ENCODE measurements around the gene HGFAC. TPM values are rescaled to one million over a fixed set of nuclear protein-coding genes. Genes with fewer than 3 reads are reported as not detected.

Gene HGFAC
- total RNA-seq, 1 experiment from 2014 or later = 1.3 TPM

DNA sequence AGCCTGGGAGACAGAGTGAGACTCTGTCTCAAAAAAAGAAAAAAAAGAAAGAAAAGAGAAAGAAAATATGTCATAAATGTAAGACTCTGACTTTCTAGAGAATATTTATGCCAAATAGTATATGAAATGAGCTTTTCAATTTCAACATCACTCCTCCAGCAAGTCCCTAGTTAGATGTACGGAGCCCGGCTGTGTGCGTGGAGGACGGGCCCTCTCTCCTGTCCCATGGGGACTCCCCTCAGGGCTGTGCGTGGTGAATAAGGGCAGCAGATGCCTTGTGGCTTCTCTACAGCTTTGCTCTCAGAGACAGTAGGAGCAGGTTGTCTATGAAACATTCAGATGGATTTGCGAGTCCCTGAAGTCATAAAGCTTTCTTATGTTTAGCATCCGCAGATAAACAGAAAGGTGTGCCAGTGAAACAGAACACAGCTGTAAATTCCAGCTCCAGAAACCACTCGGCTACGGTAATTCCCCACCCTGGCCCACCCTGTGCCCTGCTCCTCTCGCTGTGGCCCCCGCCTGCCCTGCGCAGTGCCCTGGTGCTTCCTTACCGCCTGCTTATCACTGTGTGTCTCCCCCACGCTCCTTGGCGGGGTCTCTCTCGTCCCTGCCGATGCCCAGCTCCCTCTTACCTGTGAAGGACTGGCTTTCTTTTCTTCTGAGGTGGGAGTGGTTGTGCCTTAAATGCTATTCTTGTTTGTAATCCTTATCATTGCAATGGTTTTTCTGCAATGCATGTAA lies 13.9 kb upstream of the HGFAC start:
- no peaks in the 10 kb centered on the region for H4K20me1 ChIP-seq (ENCODE audit: insufficient read depth)
- ChIA-PET CTCF (no interaction called here), POLR2A (ENCODE audit: unreplicated experiment) (no interaction called here)
- H3K4me2 ChIP-seq = no peak overlapping the region
- H3K27ac ChIP-seq = no peak overlapping the region
- no peaks in the 10 kb centered on the region for H3F3A ChIP-seq (ENCODE audit: insufficient read depth, low read depth)
- H3K9me2 ChIP-seq (ENCODE audit: insufficient read depth) = no peaks in the 10 kb centered on the region
- H2AFZ ChIP-seq = no peak overlapping the region
- no peaks in the 10 kb centered on the region for H3K27me3 ChIP-seq (ENCODE audit: insufficient read depth, low read depth)
- H3K4me3 ChIP-seq = no peak overlapping the region
- no peak for DNase-seq
- H3K79me2 ChIP-seq (ENCODE audit: low read depth) = no peaks in the 10 kb centered on the region
- intact Hi-C loops (cut with micrococcal nuclease; ENCODE audit: unreplicated experiment) = no loop called here
- H3K4me1 ChIP-seq (replicated peaks; ENCODE audit: insufficient read depth) = no peaks in the 10 kb centered on the region
- H3K36me3 ChIP-seq (ENCODE audit: low read depth) = no peaks in the 10 kb centered on the region
- no peaks in the 10 kb centered on the region for H3K9me3 ChIP-seq (ENCODE audit: insufficient read depth, low read depth)
- TF ChIP-seq, protein P1, sequence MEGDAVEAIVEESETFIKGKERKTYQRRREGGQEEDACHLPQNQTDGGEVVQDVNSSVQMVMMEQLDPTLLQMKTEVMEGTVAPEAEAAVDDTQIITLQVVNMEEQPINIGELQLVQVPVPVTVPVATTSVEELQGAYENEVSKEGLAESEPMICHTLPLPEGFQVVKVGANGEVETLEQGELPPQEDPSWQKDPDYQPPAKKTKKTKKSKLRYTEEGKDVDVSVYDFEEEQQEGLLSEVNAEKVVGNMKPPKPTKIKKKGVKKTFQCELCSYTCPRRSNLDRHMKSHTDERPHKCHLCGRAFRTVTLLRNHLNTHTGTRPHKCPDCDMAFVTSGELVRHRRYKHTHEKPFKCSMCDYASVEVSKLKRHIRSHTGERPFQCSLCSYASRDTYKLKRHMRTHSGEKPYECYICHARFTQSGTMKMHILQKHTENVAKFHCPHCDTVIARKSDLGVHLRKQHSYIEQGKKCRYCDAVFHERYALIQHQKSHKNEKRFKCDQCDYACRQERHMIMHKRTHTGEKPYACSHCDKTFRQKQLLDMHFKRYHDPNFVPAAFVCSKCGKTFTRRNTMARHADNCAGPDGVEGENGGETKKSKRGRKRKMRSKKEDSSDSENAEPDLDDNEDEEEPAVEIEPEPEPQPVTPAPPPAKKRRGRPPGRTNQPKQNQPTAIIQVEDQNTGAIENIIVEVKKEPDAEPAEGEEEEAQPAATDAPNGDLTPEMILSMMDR (conservative IDR thresholded peaks at IDR 0.05) = no peak
- no peak for TF ChIP-seq EZH2 (IDR thresholded peaks at IDR 0.05; ENCODE audit: low read depth)
- BruUV-seq (replicated peaks) = no TSS peak

- Histone ChIP-seq H2AFZ (no peak overlapping the region), H3K4me1 (replicated peaks; ENCODE audit: insufficient read depth) (no peaks in the 10 kb centered on the region), H3K36me3 (ENCODE audit: low read depth) (no peaks in the 10 kb centered on the region), H3K27ac (no peak overlapping the region), H4K20me1 (ENCODE audit: insufficient read depth) (no peaks in the 10 kb centered on the region), H3K9me2 (ENCODE audit: insufficient read depth) (no peaks in the 10 kb centered on the region), H3K79me2 (ENCODE audit: low read depth) (no peaks in the 10 kb centered on the region), H3K27me3 (ENCODE audit: insufficient read depth, low read depth) (no peaks in the 10 kb centered on the region), H3K4me2 (no peak overlapping the region), H3F3A (ENCODE audit: insufficient read depth, low read depth) (no peaks in the 10 kb centered on the region), H3K4me3 (no peak overlapping the region), H3K9me3 (ENCODE audit: insufficient read depth, low read depth) (no peaks in the 10 kb centered on the region)
- ChIA-PET CTCF (no interaction called here), POLR2A (ENCODE audit: unreplicated experiment) (interaction anchor here (0.7 kb wide), 1 partner anchor 11 kb away, joined by 3 read pairs; no protein-coding TSS in a partner anchor)
- DNase-seq = no peak
- no TSS peak for BruUV-seq (replicated peaks)
- TF ChIP-seq EZH2 (IDR thresholded peaks at IDR 0.05; ENCODE audit: low read depth) = no peak
- TF ChIP-seq, protein P1 (conservative IDR thresholded peaks at IDR 0.05) = no peak
- intact Hi-C loops (cut with micrococcal nuclease; ENCODE audit: unreplicated experiment) = no loop called here
Observed at GRCh38 chr4:3429651-3430050, 12.1 kb upstream of the HGFAC start.

- CTCF ChIA-PET = no interaction called here
- no peaks in the 10 kb centered on the region for H3K9me2 ChIP-seq (ENCODE audit: insufficient read depth)
- no peak for TF ChIP-seq EZH2 (IDR thresholded peaks at IDR 0.05; ENCODE audit: low read depth)
- TF ChIP-seq, protein P1 (conservative IDR thresholded peaks at IDR 0.05) = no peak
- intact Hi-C loops (cut with micrococcal nuclease; ENCODE audit: unreplicated experiment) = no loop called here
- no peaks in the 10 kb centered on the region for H3F3A ChIP-seq (ENCODE audit: insufficient read depth, low read depth)
- H3K27ac ChIP-seq = no peak overlapping the region
- H4K20me1 ChIP-seq (ENCODE audit: insufficient read depth) = no peaks in the 10 kb centered on the region
- H3K9me3 ChIP-seq (ENCODE audit: insufficient read depth, low read depth) = no peaks in the 10 kb centered on the region
- no peak overlapping the region for H3K4me3 ChIP-seq
- no peaks in the 10 kb centered on the region for H3K4me1 ChIP-seq (replicated peaks; ENCODE audit: insufficient read depth)
- DNase-seq = no peak
- no peaks in the 10 kb centered on the region for H3K79me2 ChIP-seq (ENCODE audit: low read depth)
- H3K27me3 ChIP-seq (ENCODE audit: insufficient read depth, low read depth) = no peaks in the 10 kb centered on the region
- POLR2A ChIA-PET (ENCODE audit: unreplicated experiment) = no interaction called here
- BruUV-seq (replicated peaks) = no TSS peak
- H3K4me2 ChIP-seq = no peak overlapping the region
- no peaks in the 10 kb centered on the region for H3K36me3 ChIP-seq (ENCODE audit: low read depth)
- no peak overlapping the region for H2AFZ ChIP-seq
Observed at GRCh38 chr4:3430524-3430923, 11.2 kb upstream of the HGFAC start.

Measured in PC-9 (cell line).